SK-N-SH (cell line): Measurements from ENCODE around the gene MRFAP1L1. TPM values are rescaled to one million over a fixed set of nuclear protein-coding genes. Genes with fewer than 3 reads are reported as not detected.

ENCODE experiments used
- CTCF ChIA-PET: fragments of 300-600, 350-600 bp; formaldehyde crosslinking; extraction: SDS; loops from one replicate; lab custom pipeline; 2021; lab: Yijun Ruan, JAX
- POLR2A ChIA-PET: fragments of 350-600 bp; sonication (Branson Sonifier 250); formaldehyde crosslinking; extraction: SDS; loops from one replicate; lab custom pipeline; 2020; ENCODE audit warnings: antibody characterized with exemption, inconsistent platforms; lab: Yijun Ruan, JAX
- DNase-seq: peaks from one replicate; pipeline ENCODE4 v3.0.0; 2012
- H2AFZ ChIP-seq: fragments of 200-600 bp; sonication (generic); 2 replicates; pipeline ENCODE4 v1.8.1; 2016; ENCODE audit warnings: antibody characterized with exemption, mild to moderate bottlenecking, low read depth
- H3F3A ChIP-seq: fragments of 200-600 bp; sonication (generic); replicated peaks from 2 replicates; pipeline ENCODE3; 2016; ENCODE audit warnings: antibody characterized with exemption, mild to moderate bottlenecking; ENCODE audit not compliant: insufficient read depth
- H3K27ac ChIP-seq, 2 experiments: fragments of 200-500 bp in 1 of 2; fragments of 200-600 bp in 1 of 2; sonication (Bioruptor generic) in 1 of 2; sonication (generic), shearing (Covaris generic) in 1 of 2; 2 replicates each; pipeline versions ENCODE4 v1.5.1 to v1.6.1; 2014 to 2016; ENCODE audit warnings: low read depth in 2 of 2, inconsistent platforms in 1 of 2, low read length in 1 of 2, mild to moderate bottlenecking in 1 of 2, mixed read lengths in 1 of 2
- H3K27me3 ChIP-seq: fragments of 200-600 bp; sonication (generic), shearing (Covaris generic); 2 replicates; pipeline ENCODE4 v1.6.1; 2016; ENCODE audit warnings: mixed run types; ENCODE audit not compliant: insufficient read depth
- H3K36me3 ChIP-seq, 2 experiments: fragments of 200-500 bp in 1 of 2; fragments of 200-600 bp in 1 of 2; sonication (Bioruptor generic) in 1 of 2; sonication (generic) in 1 of 2; replicated peaks in 1 of 2; 2 replicates each; pipeline versions ENCODE3 to v1.5.1; 2014 to 2016; ENCODE audit warnings: low read length in 1 of 2, mild to moderate bottlenecking in 1 of 2; ENCODE audit not compliant: insufficient read depth in 2 of 2, control insufficient read depth in 1 of 2
- H3K4me1 ChIP-seq, 2 experiments: fragments of 200-500 bp in 1 of 2; fragments of 200-600 bp in 1 of 2; sonication (Bioruptor generic) in 1 of 2; sonication (generic), shearing (Covaris generic) in 1 of 2; 2 replicates each; pipeline versions ENCODE4 v1.5.1 to v1.6.1; 2014 to 2016; ENCODE audit warnings: low read depth in 1 of 2, low read length in 1 of 2, mixed run types in 1 of 2; ENCODE audit not compliant: insufficient read depth in 2 of 2, control insufficient read depth in 1 of 2
- H3K4me2 ChIP-seq: fragments of 200-600 bp; sonication (generic), shearing (Covaris generic); 2 replicates; pipeline ENCODE4 v1.6.1; 2017; ENCODE audit warnings: mixed run types
- H3K4me3 ChIP-seq, 2 experiments: fragments of 200-500 bp in 1 of 2; fragments of 200-600 bp in 1 of 2; sonication (Bioruptor generic) in 1 of 2; sonication (generic), shearing (Covaris generic) in 1 of 2; 2 replicates each; pipeline versions ENCODE4 v1.5.1 to v1.8.1; 2014 to 2016; ENCODE audit warnings: low read depth in 2 of 2, inconsistent platforms in 1 of 2, low read length in 1 of 2, mild to moderate bottlenecking in 1 of 2, mixed read lengths in 1 of 2, moderate library complexity in 1 of 2
- H3K79me2 ChIP-seq: fragments of 200-600 bp; sonication (generic); 2 replicates; pipeline ENCODE4 v1.8.1; 2017; ENCODE audit warnings: mild to moderate bottlenecking; ENCODE audit not compliant: insufficient read depth
- H3K9ac ChIP-seq: fragments of 200-600 bp; sonication (generic); 2 replicates; pipeline ENCODE4 v1.6.1; 2017; ENCODE audit warnings: mixed run types
- H3K9me2 ChIP-seq: fragments of 200-600 bp; sonication (generic); 2 replicates; pipeline ENCODE4 v1.6.1; 2017; ENCODE audit warnings: mixed run types
- H3K9me3 ChIP-seq: fragments of 200-600 bp; sonication (generic); 2 replicates; pipeline ENCODE4 v1.6.1; 2017; ENCODE audit warnings: mixed run types, mild to moderate bottlenecking, moderate library complexity
- H4K20me1 ChIP-seq: fragments of 200-600 bp; sonication (generic); 2 replicates; pipeline ENCODE4 v1.6.1; 2017; ENCODE audit warnings: mild to moderate bottlenecking, mixed run types; ENCODE audit not compliant: insufficient read depth
- EP300 ChIP-seq, 2 experiments: IDR thresholded peaks; 2 replicates each; pipeline versions ENCODE4 v1.4.0 to v1.6.1; 2012; ENCODE audit warnings: borderline replicate concordance in 1 of 2, low read depth in 1 of 2, low read length in 1 of 2
- EZH2phosphoT487 ChIP-seq: fragments of 200-600 bp; sonication (generic); IDR thresholded peaks from 2 replicates; pipeline ENCODE4 v1.6.1; 2017; ENCODE audit warnings: low read depth, mixed run types, mild to moderate bottlenecking, antibody characterized with exemption, moderate library complexity, borderline replicate concordance
- GATA2 ChIP-seq: sonication (generic); formaldehyde crosslinking; IDR thresholded peaks from 2 replicates; pipeline ENCODE4 v1.5.0; 2020; ENCODE audit warnings: mild to moderate bottlenecking, missing genetic modification reagents
- MXI1 ChIP-seq: IDR thresholded peaks from 2 replicates; pipeline ENCODE4 v1.6.1; 2012; ENCODE audit warnings: mild to moderate bottlenecking, low read depth, low read length, improper control_type of control experiment
- NFIC ChIP-seq: IDR thresholded peaks from 2 replicates; pipeline ENCODE4 v1.4.0; 2012; ENCODE audit warnings: borderline replicate concordance
- NRF1 ChIP-seq: IDR thresholded peaks from 2 replicates; pipeline ENCODE4 v1.6.1; 2012; ENCODE audit warnings: low read depth, mild to moderate bottlenecking, low read length
- POLR2AphosphoS5 ChIP-seq: IDR thresholded peaks from 2 replicates; pipeline ENCODE4 v1.6.1; 2012; ENCODE audit warnings: low read depth, low read length
- RAD21 ChIP-seq: IDR thresholded peaks from 2 replicates; pipeline ENCODE4 v1.6.1; 2012; ENCODE audit warnings: mild to moderate bottlenecking, low read length
- RFX5 ChIP-seq: IDR thresholded peaks from 2 replicates; pipeline ENCODE4 v1.6.1; 2012; ENCODE audit warnings: mild to moderate bottlenecking, improper control_type of control experiment, low read length
- SMC3 ChIP-seq: IDR thresholded peaks from 2 replicates; pipeline ENCODE4 v1.6.1; 2012; ENCODE audit warnings: low read depth, low read length, improper control_type of control experiment
- YY1 ChIP-seq: IDR thresholded peaks from 2 replicates; pipeline ENCODE4 v1.4.0; 2012; ENCODE audit warnings: low read depth, mild to moderate bottlenecking
- WGBS: methylation state at CpG from one replicate; pipeline ENCODE4 v1.1.6; 2017; ENCODE audit warnings: low lambda C conversion rate; 5-methylcytosine and 5-hydroxymethylcytosine counted together
- polyA plus RNA-seq, 3 experiments: library from polyadenylated mRNA; depleted of rRNA; stranded (reverse); fragments of >200 nt; gene quantifications; 2 replicates each; pipeline ENCODE4 v1.2.3, GENCODE V29; 2012
- TF ChIP-seq, protein P1 (sequence below): IDR thresholded peaks from 2 replicates; pipeline ENCODE4 v1.4.0; 2012; ENCODE audit warnings: low read depth
- TF ChIP-seq, protein P2 (sequence below): fragments of 150-350 bp; IDR thresholded peaks from 2 replicates; pipeline ENCODE4 v1.6.1; 2017; ENCODE audit warnings: antibody characterized with exemption, low read length, low read depth, borderline replicate concordance
- TF ChIP-seq, protein P3 (sequence below): IDR thresholded peaks from 2 replicates; pipeline ENCODE4; 2012
- TF ChIP-seq, protein P4 (sequence below): IDR thresholded peaks from 2 replicates; pipeline ENCODE4 v1.4.0; 2012; ENCODE audit warnings: low read depth, borderline replicate concordance
- TF ChIP-seq, protein P5 (sequence below): fragments of 200-600 bp; sonication (generic); IDR thresholded peaks from 2 replicates; pipeline ENCODE4 v1.6.1; 2017; ENCODE audit warnings: antibody characterized with exemption, mild to moderate bottlenecking, moderate library complexity

The MRFAP1L1 gene
- polyA plus RNA-seq, 1 of the 3 experiments (the other 2 are of a cell fraction), result 60.3 TPM

DNA sequence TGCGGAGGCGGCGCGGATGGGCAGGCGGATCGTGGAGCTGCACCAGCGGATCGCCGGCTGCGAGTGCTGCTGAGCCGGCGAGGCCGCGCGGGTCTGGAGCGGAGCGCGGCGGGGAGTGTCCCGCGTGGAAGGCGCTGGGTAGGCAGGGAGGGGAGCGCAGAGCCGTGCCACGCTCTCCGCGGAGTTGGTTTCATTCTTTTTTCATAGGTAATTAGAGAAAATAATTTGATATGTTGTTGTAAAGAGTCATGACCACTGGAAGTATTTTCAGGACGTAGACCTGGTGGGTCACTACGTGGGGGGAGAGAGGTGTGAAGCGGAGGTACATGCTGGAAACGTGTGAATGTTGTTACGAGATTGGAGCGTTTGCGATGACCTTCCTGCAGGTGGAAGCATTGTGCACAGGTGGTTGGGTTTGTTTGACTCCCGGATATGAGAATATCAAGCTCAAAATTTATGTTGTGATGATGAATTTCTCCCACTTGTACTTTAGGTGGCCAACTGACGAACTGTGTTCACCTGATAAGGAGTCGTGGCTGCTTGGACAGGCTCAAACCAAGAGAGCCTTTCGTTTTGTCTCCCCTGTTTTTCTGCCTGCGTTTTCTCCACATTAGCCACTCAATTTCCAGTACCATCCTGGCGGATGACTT is 35.0 kb downstream of the MRFAP1L1 start:
- ChIA-PET CTCF (interaction anchor here (0.6 to 3.5 kb wide), 14 partner anchors 12 to 395 kb away, joined by 3 to 25 read pairs (median 4); partner anchors contain the start of gene MRFAP1), POLR2A (interaction anchor here (0.6 to 1.0 kb wide), 4 partner anchors 35 to 394 kb away, joined by 3 to 4 read pairs (median 3); partner anchors contain the start of genes BLOC1S4, MRFAP1L1 and TBC1D14)
- Histone ChIP-seq H3K9me2 (no peaks in the 10 kb centered on the region), H4K20me1 (peaks cover 14% of the 10 kb centered on the region), H2AFZ (peak overlapping the region; percentile 85; the same call in 1 of the 2 replicates), H3K36me3 (peaks cover 9 to 12% of the 10 kb centered on the region in 2 experiments), H3F3A (peaks cover 8% of the 10 kb centered on the region), H3K4me2 (peak overlapping the region; percentile 83), H3K27me3 (no peaks in the 10 kb centered on the region), H3K4me1 (peaks cover 16 to 20% of the 10 kb centered on the region in 2 experiments; a peak in 2 of 4 replicates), H3K9ac (peak overlapping the region; percentile 70; the same call in 1 of the 2 replicates), H3K27ac (peak overlapping the region; percentile 67 to 91; a peak in 2 of 4 replicates), H3K4me3 (peak overlapping the region; percentile 73 to 87), H3K79me2 (peaks cover 40% of the 10 kb centered on the region), H3K9me3 (no peaks in the 10 kb centered on the region)
- TF ChIP-seq YY1 (no peak), RAD21 (peak; percentile 49), GATA2 (CRISPR knock-in tag) (no peak), EZH2phosphoT487 (no peak), NRF1 (no peak), RFX5 (no peak), SMC3 (peak; percentile 19; the same call in 1 of the 2 replicates), MXI1 (no peak), EP300 (IDR thresholded peaks at IDR 0.05; ENCODE audit: borderline replicate concordance in 1 of 2, low read depth in 1 of 2, low read length in 1 of 2) (no peak), NFIC (no peak), POLR2AphosphoS5 (no peak)
- TF ChIP-seq, protein P1, sequence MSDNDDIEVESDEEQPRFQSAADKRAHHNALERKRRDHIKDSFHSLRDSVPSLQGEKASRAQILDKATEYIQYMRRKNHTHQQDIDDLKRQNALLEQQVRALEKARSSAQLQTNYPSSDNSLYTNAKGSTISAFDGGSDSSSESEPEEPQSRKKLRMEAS, result 0 out of 2 replicates have a peak, but pooled peaks have one; percentile 39
- TF ChIP-seq, protein P2, sequence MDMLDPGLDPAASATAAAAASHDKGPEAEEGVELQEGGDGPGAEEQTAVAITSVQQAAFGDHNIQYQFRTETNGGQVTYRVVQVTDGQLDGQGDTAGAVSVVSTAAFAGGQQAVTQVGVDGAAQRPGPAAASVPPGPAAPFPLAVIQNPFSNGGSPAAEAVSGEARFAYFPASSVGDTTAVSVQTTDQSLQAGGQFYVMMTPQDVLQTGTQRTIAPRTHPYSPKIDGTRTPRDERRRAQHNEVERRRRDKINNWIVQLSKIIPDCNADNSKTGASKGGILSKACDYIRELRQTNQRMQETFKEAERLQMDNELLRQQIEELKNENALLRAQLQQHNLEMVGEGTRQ, result no peak
- TF ChIP-seq, protein P3, sequence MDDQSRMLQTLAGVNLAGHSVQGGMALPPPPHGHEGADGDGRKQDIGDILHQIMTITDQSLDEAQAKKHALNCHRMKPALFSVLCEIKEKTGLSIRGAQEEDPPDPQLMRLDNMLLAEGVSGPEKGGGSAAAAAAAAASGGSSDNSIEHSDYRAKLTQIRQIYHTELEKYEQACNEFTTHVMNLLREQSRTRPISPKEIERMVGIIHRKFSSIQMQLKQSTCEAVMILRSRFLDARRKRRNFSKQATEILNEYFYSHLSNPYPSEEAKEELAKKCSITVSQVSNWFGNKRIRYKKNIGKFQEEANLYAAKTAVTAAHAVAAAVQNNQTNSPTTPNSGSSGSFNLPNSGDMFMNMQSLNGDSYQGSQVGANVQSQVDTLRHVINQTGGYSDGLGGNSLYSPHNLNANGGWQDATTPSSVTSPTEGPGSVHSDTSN, result no peak
- TF ChIP-seq, protein P4, sequence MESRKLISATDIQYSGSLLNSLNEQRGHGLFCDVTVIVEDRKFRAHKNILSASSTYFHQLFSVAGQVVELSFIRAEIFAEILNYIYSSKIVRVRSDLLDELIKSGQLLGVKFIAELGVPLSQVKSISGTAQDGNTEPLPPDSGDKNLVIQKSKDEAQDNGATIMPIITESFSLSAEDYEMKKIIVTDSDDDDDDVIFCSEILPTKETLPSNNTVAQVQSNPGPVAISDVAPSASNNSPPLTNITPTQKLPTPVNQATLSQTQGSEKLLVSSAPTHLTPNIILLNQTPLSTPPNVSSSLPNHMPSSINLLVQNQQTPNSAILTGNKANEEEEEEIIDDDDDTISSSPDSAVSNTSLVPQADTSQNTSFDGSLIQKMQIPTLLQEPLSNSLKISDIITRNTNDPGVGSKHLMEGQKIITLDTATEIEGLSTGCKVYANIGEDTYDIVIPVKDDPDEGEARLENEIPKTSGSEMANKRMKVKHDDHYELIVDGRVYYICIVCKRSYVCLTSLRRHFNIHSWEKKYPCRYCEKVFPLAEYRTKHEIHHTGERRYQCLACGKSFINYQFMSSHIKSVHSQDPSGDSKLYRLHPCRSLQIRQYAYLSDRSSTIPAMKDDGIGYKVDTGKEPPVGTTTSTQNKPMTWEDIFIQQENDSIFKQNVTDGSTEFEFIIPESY, result no peak
- TF ChIP-seq, protein P5, sequence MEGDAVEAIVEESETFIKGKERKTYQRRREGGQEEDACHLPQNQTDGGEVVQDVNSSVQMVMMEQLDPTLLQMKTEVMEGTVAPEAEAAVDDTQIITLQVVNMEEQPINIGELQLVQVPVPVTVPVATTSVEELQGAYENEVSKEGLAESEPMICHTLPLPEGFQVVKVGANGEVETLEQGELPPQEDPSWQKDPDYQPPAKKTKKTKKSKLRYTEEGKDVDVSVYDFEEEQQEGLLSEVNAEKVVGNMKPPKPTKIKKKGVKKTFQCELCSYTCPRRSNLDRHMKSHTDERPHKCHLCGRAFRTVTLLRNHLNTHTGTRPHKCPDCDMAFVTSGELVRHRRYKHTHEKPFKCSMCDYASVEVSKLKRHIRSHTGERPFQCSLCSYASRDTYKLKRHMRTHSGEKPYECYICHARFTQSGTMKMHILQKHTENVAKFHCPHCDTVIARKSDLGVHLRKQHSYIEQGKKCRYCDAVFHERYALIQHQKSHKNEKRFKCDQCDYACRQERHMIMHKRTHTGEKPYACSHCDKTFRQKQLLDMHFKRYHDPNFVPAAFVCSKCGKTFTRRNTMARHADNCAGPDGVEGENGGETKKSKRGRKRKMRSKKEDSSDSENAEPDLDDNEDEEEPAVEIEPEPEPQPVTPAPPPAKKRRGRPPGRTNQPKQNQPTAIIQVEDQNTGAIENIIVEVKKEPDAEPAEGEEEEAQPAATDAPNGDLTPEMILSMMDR, result peak; percentile 48
- DNase-seq, result peak; percentile 62
- WGBS, result 7% methylated on average over 31 of the region's 40 CpGs
